ENCODE measurements around the gene CGB1.
"Not testable (repeated sequence)": the region's sequence is repeated elsewhere in the genome, so short reads cannot be mapped to it uniquely, and the experiment has no call there.

Gene CGB1

GRCh38 chr19:49056101-49056901 lies 19.6 kb upstream of the CGB1 start:
- peaks cover 39% of the 10 kb centered on the region for H3K27me3 ChIP-seq (ENCODE audit: control insufficient read depth, insufficient read depth, low read length)
- peak overlapping the region; percentile 25 for H3K9ac ChIP-seq (ENCODE audit: low read length)
- peaks cover 24% of the 10 kb centered on the region for H3K4me1 ChIP-seq (ENCODE audit: control insufficient read depth, insufficient read depth, low read length)
- H3K36me3 ChIP-seq (ENCODE audit: control insufficient read depth, insufficient read depth, low read length): no peaks in the 10 kb centered on the region
- H3K9me3 ChIP-seq (ENCODE audit: control insufficient read depth, low read length): no peaks in the 10 kb centered on the region
- H3K4me3 ChIP-seq (ENCODE audit: low read length): peak overlapping the region; percentile 33

GRCh38 chr19:49050376-49051033 lies 13.8 kb upstream of the CGB1 start:
- not testable (repeated sequence) for H3K4me3 ChIP-seq (ENCODE audit: low read length); H3K4me1 ChIP-seq (ENCODE audit: control insufficient read depth, insufficient read depth, low read length); H3K9ac ChIP-seq (ENCODE audit: low read length); H3K9me3 ChIP-seq (ENCODE audit: control insufficient read depth, low read length); H3K27me3 ChIP-seq (ENCODE audit: control insufficient read depth, insufficient read depth, low read length); H3K36me3 ChIP-seq (ENCODE audit: control insufficient read depth, insufficient read depth, low read length)

DNA sequence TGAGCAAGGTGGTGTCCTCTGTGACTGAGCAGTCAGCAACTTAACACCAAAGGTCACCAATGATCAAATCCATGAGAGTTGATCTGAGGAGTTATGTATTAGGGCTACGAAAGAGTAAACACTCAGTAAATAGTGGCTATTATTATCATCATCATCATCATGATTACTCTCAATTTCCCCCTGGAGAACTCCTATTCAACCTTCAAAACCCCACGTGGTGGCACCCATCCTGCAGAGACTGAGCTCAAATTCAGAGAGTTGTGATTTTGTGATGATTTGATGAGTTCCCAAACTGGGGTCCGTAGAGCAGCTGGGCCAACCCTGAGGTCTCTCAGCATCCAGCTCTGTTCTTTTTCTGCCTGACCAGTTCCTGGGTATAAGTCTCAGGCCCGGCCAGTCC lies 13.1 kb upstream of the CGB1 start:
- not testable (repeated sequence) for H3K27me3 ChIP-seq (ENCODE audit: control insufficient read depth, insufficient read depth, low read length); H3K4me1 ChIP-seq (ENCODE audit: control insufficient read depth, insufficient read depth, low read length); H3K4me3 ChIP-seq (ENCODE audit: low read length); H3K9me3 ChIP-seq (ENCODE audit: control insufficient read depth, low read length); H3K9ac ChIP-seq (ENCODE audit: low read length); H3K36me3 ChIP-seq (ENCODE audit: control insufficient read depth, insufficient read depth, low read length)

- H3K36me3 ChIP-seq (ENCODE audit: control insufficient read depth, insufficient read depth, low read length); H3K27me3 ChIP-seq (ENCODE audit: control insufficient read depth, insufficient read depth, low read length); H3K9ac ChIP-seq (ENCODE audit: low read length); H3K4me3 ChIP-seq (ENCODE audit: low read length); H3K4me1 ChIP-seq (ENCODE audit: control insufficient read depth, insufficient read depth, low read length); H3K9me3 ChIP-seq (ENCODE audit: control insufficient read depth, low read length): not testable (repeated sequence)
Observed at GRCh38 chr19:49049011-49049410, 12.3 kb upstream of the CGB1 start, which contains the start of gene CGB8. Gene CGB8, minus strand, starts transcription at chr19:49049111. Its CDS starts 372 bp downstream, at chr19:49048739.

- not testable (repeated sequence) for H3K36me3 ChIP-seq (ENCODE audit: control insufficient read depth, insufficient read depth, low read length); H3K9ac ChIP-seq (ENCODE audit: low read length); H3K4me1 ChIP-seq (ENCODE audit: control insufficient read depth, insufficient read depth, low read length); H3K4me3 ChIP-seq (ENCODE audit: low read length); H3K9me3 ChIP-seq (ENCODE audit: control insufficient read depth, low read length); H3K27me3 ChIP-seq (ENCODE audit: control insufficient read depth, insufficient read depth, low read length)
Observed at GRCh38 chr19:49043548-49043947, 6.9 kb upstream of the CGB1 start, which contains the start of gene CGB5. Gene CGB5, plus strand, starts transcription at chr19:49043848. Its CDS starts 362 bp downstream, at chr19:49044210.

- not testable (repeated sequence) for H3K27me3 ChIP-seq (ENCODE audit: control insufficient read depth, insufficient read depth, low read length); H3K9me3 ChIP-seq (ENCODE audit: control insufficient read depth, low read length); H3K4me3 ChIP-seq (ENCODE audit: low read length); H3K36me3 ChIP-seq (ENCODE audit: control insufficient read depth, insufficient read depth, low read length); H3K4me1 ChIP-seq (ENCODE audit: control insufficient read depth, insufficient read depth, low read length); H3K9ac ChIP-seq (ENCODE audit: low read length)
Observed at GRCh38 chr19:49042666-49043065, 6.0 kb upstream of the CGB1 start.

DNA sequence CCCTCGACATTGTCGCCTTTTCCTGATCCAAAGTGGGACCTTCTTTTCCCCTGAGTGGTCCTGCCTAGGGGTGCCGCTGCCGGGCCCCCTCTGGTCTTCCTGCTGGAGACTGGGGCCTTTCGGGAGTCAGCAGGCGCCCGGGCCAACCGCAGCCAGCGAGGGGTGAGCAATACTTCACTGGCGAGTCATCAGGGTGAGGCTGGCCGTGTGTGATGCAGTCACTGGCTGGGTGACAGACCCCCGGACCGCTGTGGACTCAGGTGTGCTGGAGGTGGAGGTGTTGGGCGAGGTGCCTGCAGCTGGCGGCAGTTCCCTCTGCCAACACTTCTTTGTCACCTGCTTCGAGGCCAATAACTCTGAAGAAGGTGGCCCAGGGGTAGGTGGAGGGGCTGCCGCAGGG lies 5.5 kb upstream of the CGB1 start:
- Histone ChIP-seq H3K4me1 (ENCODE audit: control insufficient read depth, insufficient read depth, low read length) (no peaks in the 10 kb centered on the region), H3K36me3 (ENCODE audit: control insufficient read depth, insufficient read depth, low read length) (no peaks in the 10 kb centered on the region), H3K9me3 (ENCODE audit: control insufficient read depth, low read length) (no peaks in the 10 kb centered on the region), H3K27me3 (ENCODE audit: control insufficient read depth, insufficient read depth, low read length) (no peaks in the 10 kb centered on the region), H3K9ac (ENCODE audit: low read length) (no peak overlapping the region), H3K4me3 (ENCODE audit: low read length) (no peak overlapping the region)

GRCh38 chr19:49039736-49040135 lies 3.0 kb upstream of the CGB1 start:
- H3K9ac ChIP-seq (ENCODE audit: low read length); H3K4me3 ChIP-seq (ENCODE audit: low read length); H3K27me3 ChIP-seq (ENCODE audit: control insufficient read depth, insufficient read depth, low read length); H3K9me3 ChIP-seq (ENCODE audit: control insufficient read depth, low read length); H3K4me1 ChIP-seq (ENCODE audit: control insufficient read depth, insufficient read depth, low read length); H3K36me3 ChIP-seq (ENCODE audit: control insufficient read depth, insufficient read depth, low read length): not testable (repeated sequence)

- not testable (repeated sequence) for H3K4me3 ChIP-seq (ENCODE audit: low read length); H3K9me3 ChIP-seq (ENCODE audit: control insufficient read depth, low read length); H3K9ac ChIP-seq (ENCODE audit: low read length); H3K4me1 ChIP-seq (ENCODE audit: control insufficient read depth, insufficient read depth, low read length); H3K36me3 ChIP-seq (ENCODE audit: control insufficient read depth, insufficient read depth, low read length); H3K27me3 ChIP-seq (ENCODE audit: control insufficient read depth, insufficient read depth, low read length)
Observed at GRCh38 chr19:49038557-49039276, 2.0 kb upstream of the CGB1 start.

DNA sequence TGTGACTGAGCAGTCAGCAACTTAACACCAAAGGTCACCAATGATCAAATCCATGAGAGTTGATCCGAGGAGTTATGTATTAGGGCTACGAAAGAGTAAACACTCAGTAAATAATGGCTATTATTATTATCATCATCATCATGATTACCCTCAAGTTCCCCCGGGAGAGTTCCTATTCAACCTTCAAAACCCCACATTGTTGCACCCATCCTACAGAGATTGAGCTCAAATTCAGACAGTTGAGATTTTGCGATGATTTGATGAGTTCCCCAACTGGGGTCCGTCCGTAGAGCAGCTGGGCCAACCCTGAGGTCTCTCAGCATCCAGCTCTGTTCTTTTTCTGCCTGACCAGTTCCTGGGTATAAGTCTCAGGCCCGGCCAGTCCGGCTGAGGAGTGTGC lies 1.4 kb upstream of the CGB1 start:
- not testable (repeated sequence) for H3K9ac ChIP-seq (ENCODE audit: low read length); H3K27me3 ChIP-seq (ENCODE audit: control insufficient read depth, insufficient read depth, low read length); H3K4me1 ChIP-seq (ENCODE audit: control insufficient read depth, insufficient read depth, low read length); H3K4me3 ChIP-seq (ENCODE audit: low read length); H3K36me3 ChIP-seq (ENCODE audit: control insufficient read depth, insufficient read depth, low read length); H3K9me3 ChIP-seq (ENCODE audit: control insufficient read depth, low read length)

DNA sequence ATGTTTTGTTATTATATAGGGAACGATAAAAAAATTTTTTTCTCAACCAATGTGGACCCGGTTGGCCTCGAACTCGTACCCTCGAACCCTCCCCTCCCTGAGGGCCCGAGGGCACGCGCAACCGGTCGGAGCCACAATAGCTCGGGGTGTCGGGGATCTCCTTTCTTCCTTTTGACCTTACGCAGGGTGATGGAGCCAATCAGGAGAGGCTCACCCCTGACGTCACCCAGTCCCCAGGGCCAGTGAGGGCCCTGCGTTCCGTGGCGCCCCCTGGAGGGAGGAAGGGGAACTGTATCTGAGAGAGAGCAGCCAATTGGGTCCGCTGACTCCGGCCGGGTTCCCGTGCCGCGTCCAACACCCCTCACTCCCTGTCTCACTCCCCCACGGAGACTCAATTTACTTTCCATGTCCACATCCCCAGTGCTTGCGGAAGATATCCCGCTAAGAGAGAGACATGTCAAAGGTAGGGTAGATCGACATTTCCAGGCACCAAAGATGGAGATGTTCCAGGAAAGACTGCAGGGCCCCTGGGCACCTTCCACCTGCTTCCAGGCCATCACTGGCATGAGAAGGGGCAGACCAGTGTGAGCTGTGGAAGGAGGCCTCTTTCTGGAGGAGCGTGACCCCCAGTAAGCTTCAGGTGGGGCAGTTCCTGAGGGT lies 4.9 kb downstream of the CGB1 start, which contains the start of gene CGB2:
TSS of gene CGB2 (plus strand) at position 249 of the 660 bp plus-strand sequence. CDS start at position 455, 206 bp downstream.
- H3K4me3 ChIP-seq (ENCODE audit: low read length); H3K4me1 ChIP-seq (ENCODE audit: control insufficient read depth, insufficient read depth, low read length); H3K9ac ChIP-seq (ENCODE audit: low read length); H3K27me3 ChIP-seq (ENCODE audit: control insufficient read depth, insufficient read depth, low read length); H3K36me3 ChIP-seq (ENCODE audit: control insufficient read depth, insufficient read depth, low read length); H3K9me3 ChIP-seq (ENCODE audit: control insufficient read depth, low read length): not testable (repeated sequence)

GRCh38 chr19:49030323-49030722 lies 6.4 kb downstream of the CGB1 start:
- H3K36me3 ChIP-seq (ENCODE audit: control insufficient read depth, insufficient read depth, low read length); H3K27me3 ChIP-seq (ENCODE audit: control insufficient read depth, insufficient read depth, low read length); H3K9me3 ChIP-seq (ENCODE audit: control insufficient read depth, low read length); H3K4me3 ChIP-seq (ENCODE audit: low read length); H3K9ac ChIP-seq (ENCODE audit: low read length); H3K4me1 ChIP-seq (ENCODE audit: control insufficient read depth, insufficient read depth, low read length): not testable (repeated sequence)
